COR-L47 (cell line): Measurements from ENCODE around the gene LPIN1.
A peak's percentile ranks its signal among the peaks of the same experiment; 100 is the strongest.
"Not testable (repeated sequence)": the region's sequence is repeated elsewhere in the genome, so short reads cannot be mapped to it uniquely, and the experiment has no call there.

Source experiments
- DNase-seq: peaks from one replicate; lab custom pipeline; 2025; lab: John Stamatoyannopoulos, UW

LPIN1 gene

GRCh38 chr2:11715987-11716652 is 30.3 kb upstream of the LPIN1 start:
- DNase-seq: no peak

- DNase-seq: no peak
Observed at GRCh38 chr2:11716689-11717321, 29.6 kb upstream of the LPIN1 start.

- no peak for DNase-seq
Observed at GRCh38 chr2:11717623-11718022, 28.8 kb upstream of the LPIN1 start.

GRCh38 chr2:11718606-11719005 is 27.8 kb upstream of the LPIN1 start:
- DNase-seq: no peak

GRCh38 chr2:11719230-11719977 is 27.0 kb upstream of the LPIN1 start:
- no peak for DNase-seq

- no peak for DNase-seq
Observed at GRCh38 chr2:11720752-11721151, 25.7 kb upstream of the LPIN1 start.

- no peak for DNase-seq
Observed at GRCh38 chr2:11722292-11723060, 24.0 kb upstream of the LPIN1 start.

- no peak for DNase-seq
Observed at GRCh38 chr2:11723061-11723371, 23.4 kb upstream of the LPIN1 start.

- no peak for DNase-seq
Observed at GRCh38 chr2:11724151-11724550, 22.3 kb upstream of the LPIN1 start.

- DNase-seq: no peak
Observed at GRCh38 chr2:11726384-11726783, 20.0 kb upstream of the LPIN1 start.

GRCh38 chr2:11729362-11730212 is 16.8 kb upstream of the LPIN1 start:
- DNase-seq: no peak

- DNase-seq: not testable (repeated sequence)
Observed at GRCh38 chr2:11731214-11731984, 15.0 kb upstream of the LPIN1 start.

GRCh38 chr2:11732587-11732986 is 13.8 kb upstream of the LPIN1 start:
- no peak for DNase-seq

- not testable (repeated sequence) for DNase-seq
Observed at GRCh38 chr2:11737852-11738251, 8.6 kb upstream of the LPIN1 start.

- DNase-seq: peak; percentile 28
Observed at GRCh38 chr2:11738589-11739436, 7.6 kb upstream of the LPIN1 start.

- no peak for DNase-seq
Observed at GRCh38 chr2:11740723-11741122, 5.7 kb upstream of the LPIN1 start.

- no peak for DNase-seq
Observed at GRCh38 chr2:11742317-11742701, 4.1 kb upstream of the LPIN1 start.

- DNase-seq: no peak
Observed at GRCh38 chr2:11742702-11743357, 3.6 kb upstream of the LPIN1 start.

GRCh38 chr2:11743366-11743765 is 3.1 kb upstream of the LPIN1 start:
- no peak for DNase-seq
